Ishikawa (cell line): ENCODE data around the gene NCMAP.

Experiments used
- EGR1 ChIP-seq: IDR thresholded peaks from 2 replicates; pipeline ENCODE4 v1.6.1; 2012
- FOXM1 ChIP-seq: IDR thresholded peaks from 2 replicates; pipeline ENCODE4 v1.6.1; 2012; ENCODE audit warnings: low read depth, borderline replicate concordance
- NFIC ChIP-seq: IDR thresholded peaks from 2 replicates; pipeline ENCODE4 v1.6.1; 2012
- RAD21 ChIP-seq: IDR thresholded peaks from 2 replicates; pipeline ENCODE4 v1.6.1; 2012; ENCODE audit warnings: low read depth
- REST ChIP-seq: IDR thresholded peaks from 2 replicates; pipeline ENCODE4 v1.6.1; 2012; ENCODE audit warnings: low read depth, mild to moderate bottlenecking
- TAF1 ChIP-seq: IDR thresholded peaks from 2 replicates; pipeline ENCODE4 v1.6.1; 2012; ENCODE audit warnings: low read depth, mild to moderate bottlenecking
- TEAD4 ChIP-seq: IDR thresholded peaks from 2 replicates; pipeline ENCODE4 v1.6.1; 2012
- USF1 ChIP-seq: IDR thresholded peaks from 2 replicates; pipeline ENCODE4 v1.6.1; 2012
- YY1 ChIP-seq: IDR thresholded peaks from 2 replicates; pipeline ENCODE4 v1.6.1; 2012; ENCODE audit warnings: low read depth
- ZBTB7A ChIP-seq: IDR thresholded peaks from 2 replicates; pipeline ENCODE4 v1.6.1; 2012; ENCODE audit warnings: low read depth

Gene NCMAP

GRCh38 chr1:24656046-24656445 is 100.2 kb downstream of the NCMAP start:
- TF ChIP-seq RAD21 (no peak), REST (no peak), TEAD4 (no peak), ZBTB7A (no peak), FOXM1 (no peak), NFIC (no peak), TAF1 (no peak), USF1 (no peak), YY1 (no peak), EGR1 (no peak)

- no peak for TF ChIP-seq TAF1
- TF ChIP-seq NFIC: no peak
- TF ChIP-seq RAD21: no peak
Measured at GRCh38 chr1:24657781-24658180, 101.9 kb downstream of the NCMAP start.
